GM12878 (cell line): ENCODE results near the gene GRAMD1B. TPM values are rescaled to one million over a fixed set of nuclear protein-coding genes. Genes with fewer than 3 reads are reported as not detected.
A peak's percentile ranks its signal among the peaks of the same experiment; 100 is the strongest.

Experiments
- BACH1 ChIP-seq: fragments of 450-650 bp; IDR thresholded peaks from 2 replicates; pipeline ENCODE4 v1.6.1; 2017; ENCODE audit warnings: mild to moderate bottlenecking, borderline replicate concordance
- BCL11A ChIP-seq: IDR thresholded peaks from 2 replicates; pipeline ENCODE4 v1.6.1; 2011; ENCODE audit warnings: low read depth, low read length
- BHLHE40 ChIP-seq, 2 experiments: fragments of 450-650 bp in 1 of 2; IDR thresholded peaks; 2 replicates each; pipeline ENCODE4 v1.6.1; 2011 to 2017; ENCODE audit warnings: low read depth in 2 of 2, borderline replicate concordance in 1 of 2, improper control_type of control experiment in 1 of 2, low read length in 1 of 2, mild to moderate bottlenecking in 1 of 2
- HDAC6 ChIP-seq: fragments of 200-600 bp; sonication (generic); IDR thresholded peaks from one replicate; pipeline ENCODE4 v1.8.0; 2017; ENCODE audit warnings: antibody characterized with exemption; ENCODE audit not compliant: unreplicated experiment
- IRF4 ChIP-seq: IDR thresholded peaks from 2 replicates; pipeline ENCODE4 v1.6.1; 2011; ENCODE audit warnings: low read depth, low read length
- MYC ChIP-seq: IDR thresholded peaks from 2 replicates; pipeline ENCODE4 v1.6.1; 2011; ENCODE audit warnings: mild to moderate bottlenecking, low read length, moderate library complexity, inconsistent platforms; ENCODE audit not compliant: insufficient read depth, insufficient replicate concordance, insufficient read length, severe bottlenecking
- NFXL1 ChIP-seq: fragments of 450-650 bp; IDR thresholded peaks from 2 replicates; pipeline ENCODE4 v1.6.1; 2017; ENCODE audit warnings: antibody characterized with exemption, mild to moderate bottlenecking, borderline replicate concordance
- NFYB ChIP-seq: IDR thresholded peaks from 2 replicates; pipeline ENCODE4 v1.6.1; 2011; ENCODE audit warnings: low read depth, mild to moderate bottlenecking, low read length, improper control_type of control experiment, moderate library complexity; ENCODE audit not compliant: insufficient read depth
- POLR2AphosphoS2 ChIP-seq: IDR thresholded peaks from 2 replicates; pipeline ENCODE4 v1.6.1; 2011; ENCODE audit warnings: low read depth, mild to moderate bottlenecking, low read length, improper control_type of control experiment, moderate library complexity
- POLR2AphosphoS5 ChIP-seq: IDR thresholded peaks from 2 replicates; pipeline ENCODE4 v1.6.1; 2011; ENCODE audit warnings: mild to moderate bottlenecking, low read length, inconsistent platforms
- SMC3 ChIP-seq: IDR thresholded peaks from 2 replicates; pipeline ENCODE4 v1.6.1; 2011; ENCODE audit warnings: low read length, improper control_type of control experiment, borderline replicate concordance
- SRF ChIP-seq, 2 experiments: IDR thresholded peaks; 2 replicates each; pipeline ENCODE4 v1.6.1; 2011; ENCODE audit warnings: low read depth in 2 of 2, low read length in 2 of 2, mild to moderate bottlenecking in 1 of 2, moderate library complexity in 1 of 2
- SUZ12 ChIP-seq: fragments of 200-600 bp; sonication (generic); IDR thresholded peaks from one replicate; pipeline ENCODE4 v1.6.1; 2018; ENCODE audit warnings: antibody characterized with exemption, mild to moderate bottlenecking; ENCODE audit not compliant: unreplicated experiment
- polyA plus RNA-seq, 11 experiments: library from polyadenylated mRNA; depleted of rRNA in 4 of 11; unstranded in 6 of 11; stranded (reverse) in 5 of 11; fragments of >200 nt; fragmentation: Nextera tagmentation in 4 of 11; fragmentation: Illumina TruSeq in 1 of 11; extraction: Ambion mirVana in 4 of 11; extraction: Trizol in 1 of 11; gene quantifications; 1 replicate in 1 of 11; 2 replicates in 10 of 11; pipeline versions ENCODE4 v1.2.1 to v1.2.3, GENCODE V29; 2011 to 2016; ENCODE audit warnings: inconsistent platforms in 2 of 11, missing spikeins in 2 of 11, low read depth in 1 of 11
- total RNA-seq, 4 experiments: library from RNA; depleted of rRNA in 3 of 4; stranded (reverse); fragments of >200 nt in 3 of 4; fragmentation: Illumina TruSeq in 1 of 4; extraction: Trizol in 1 of 4; gene quantifications; 2 replicates each; pipeline versions ENCODE4 v1.2.1 to v1.2.3, GENCODE V29; 2013 to 2021
- TF ChIP-seq, protein P1 (sequence below): fragments of 450-650 bp; IDR thresholded peaks from 2 replicates; pipeline ENCODE4 v1.6.1; 2017; ENCODE audit warnings: mild to moderate bottlenecking, moderate library complexity
- TF ChIP-seq, protein P2 (sequence below): fragments of 450-650 bp; IDR thresholded peaks from 2 replicates; pipeline ENCODE4 v1.6.1; 2018; ENCODE audit warnings: mild to moderate bottlenecking, low read depth, moderate library complexity; ENCODE audit not compliant: partially characterized antibody
- TF ChIP-seq, protein P3 (sequence below): fragments of 450-650 bp; formaldehyde crosslinking; IDR thresholded peaks from 2 replicates; pipeline ENCODE4 v1.4.0; 2022; ENCODE audit warnings: mild to moderate bottlenecking, moderate library complexity
- TF ChIP-seq, protein P4 (sequence below): fragments of 450-650 bp; IDR thresholded peaks from 2 replicates; pipeline ENCODE4 v1.6.1; 2016; ENCODE audit warnings: mild to moderate bottlenecking

The GRAMD1B gene
- total and polyA plus RNA-seq, 10 of the 15 experiments (the other 5 are each of a cell fraction or from before 2014, with no cell fraction given), result 1.9 to 49.1 (median 26.9) TPM

DNA sequence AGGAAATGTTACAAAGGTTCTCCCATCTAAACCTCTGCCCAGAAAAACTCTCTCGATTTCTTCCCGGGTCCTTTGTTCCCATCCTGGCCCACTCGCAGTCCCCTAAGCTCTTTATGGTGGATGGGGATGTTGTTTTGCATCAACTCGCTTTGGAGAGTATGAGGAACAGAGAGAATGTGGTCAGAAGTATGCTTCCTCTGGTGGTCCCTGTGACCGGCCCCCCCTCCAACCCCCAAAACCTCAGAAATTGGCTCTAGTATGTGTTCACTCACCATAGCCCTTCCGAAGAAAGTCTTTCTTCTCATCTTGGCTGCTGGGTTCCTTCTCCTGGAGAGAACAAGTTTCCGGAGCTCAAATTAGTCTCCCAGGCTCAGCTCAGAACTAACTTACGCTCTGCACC is 54.4 kb downstream of the GRAMD1B start (continued):
- no peak for TF ChIP-seq NFYB
- no peak for TF ChIP-seq NFXL1
- TF ChIP-seq IRF4, result no peak; the same call in 1 of the 2 replicates
- no peak for TF ChIP-seq BHLHE40 (IDR thresholded peaks at IDR 0.05; ENCODE audit: borderline replicate concordance in 1 of 2, low read depth in 2 of 2, low read length in 1 of 2)
- TF ChIP-seq, protein P1, sequence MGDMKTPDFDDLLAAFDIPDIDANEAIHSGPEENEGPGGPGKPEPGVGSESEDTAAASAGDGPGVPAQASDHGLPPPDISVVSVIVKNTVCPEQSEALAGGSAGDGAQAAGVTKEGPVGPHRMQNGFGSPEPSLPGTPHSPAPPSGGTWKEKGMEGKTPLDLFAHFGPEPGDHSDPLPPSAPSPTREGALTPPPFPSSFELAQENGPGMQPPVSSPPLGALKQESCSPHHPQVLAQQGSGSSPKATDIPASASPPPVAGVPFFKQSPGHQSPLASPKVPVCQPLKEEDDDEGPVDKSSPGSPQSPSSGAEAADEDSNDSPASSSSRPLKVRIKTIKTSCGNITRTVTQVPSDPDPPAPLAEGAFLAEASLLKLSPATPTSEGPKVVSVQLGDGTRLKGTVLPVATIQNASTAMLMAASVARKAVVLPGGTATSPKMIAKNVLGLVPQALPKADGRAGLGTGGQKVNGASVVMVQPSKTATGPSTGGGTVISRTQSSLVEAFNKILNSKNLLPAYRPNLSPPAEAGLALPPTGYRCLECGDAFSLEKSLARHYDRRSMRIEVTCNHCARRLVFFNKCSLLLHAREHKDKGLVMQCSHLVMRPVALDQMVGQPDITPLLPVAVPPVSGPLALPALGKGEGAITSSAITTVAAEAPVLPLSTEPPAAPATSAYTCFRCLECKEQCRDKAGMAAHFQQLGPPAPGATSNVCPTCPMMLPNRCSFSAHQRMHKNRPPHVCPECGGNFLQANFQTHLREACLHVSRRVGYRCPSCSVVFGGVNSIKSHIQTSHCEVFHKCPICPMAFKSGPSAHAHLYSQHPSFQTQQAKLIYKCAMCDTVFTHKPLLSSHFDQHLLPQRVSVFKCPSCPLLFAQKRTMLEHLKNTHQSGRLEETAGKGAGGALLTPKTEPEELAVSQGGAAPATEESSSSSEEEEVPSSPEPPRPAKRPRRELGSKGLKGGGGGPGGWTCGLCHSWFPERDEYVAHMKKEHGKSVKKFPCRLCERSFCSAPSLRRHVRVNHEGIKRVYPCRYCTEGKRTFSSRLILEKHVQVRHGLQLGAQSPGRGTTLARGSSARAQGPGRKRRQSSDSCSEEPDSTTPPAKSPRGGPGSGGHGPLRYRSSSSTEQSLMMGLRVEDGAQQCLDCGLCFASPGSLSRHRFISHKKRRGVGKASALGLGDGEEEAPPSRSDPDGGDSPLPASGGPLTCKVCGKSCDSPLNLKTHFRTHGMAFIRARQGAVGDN, result no peak
- no peak for TF ChIP-seq BACH1
- TF ChIP-seq, protein P2, sequence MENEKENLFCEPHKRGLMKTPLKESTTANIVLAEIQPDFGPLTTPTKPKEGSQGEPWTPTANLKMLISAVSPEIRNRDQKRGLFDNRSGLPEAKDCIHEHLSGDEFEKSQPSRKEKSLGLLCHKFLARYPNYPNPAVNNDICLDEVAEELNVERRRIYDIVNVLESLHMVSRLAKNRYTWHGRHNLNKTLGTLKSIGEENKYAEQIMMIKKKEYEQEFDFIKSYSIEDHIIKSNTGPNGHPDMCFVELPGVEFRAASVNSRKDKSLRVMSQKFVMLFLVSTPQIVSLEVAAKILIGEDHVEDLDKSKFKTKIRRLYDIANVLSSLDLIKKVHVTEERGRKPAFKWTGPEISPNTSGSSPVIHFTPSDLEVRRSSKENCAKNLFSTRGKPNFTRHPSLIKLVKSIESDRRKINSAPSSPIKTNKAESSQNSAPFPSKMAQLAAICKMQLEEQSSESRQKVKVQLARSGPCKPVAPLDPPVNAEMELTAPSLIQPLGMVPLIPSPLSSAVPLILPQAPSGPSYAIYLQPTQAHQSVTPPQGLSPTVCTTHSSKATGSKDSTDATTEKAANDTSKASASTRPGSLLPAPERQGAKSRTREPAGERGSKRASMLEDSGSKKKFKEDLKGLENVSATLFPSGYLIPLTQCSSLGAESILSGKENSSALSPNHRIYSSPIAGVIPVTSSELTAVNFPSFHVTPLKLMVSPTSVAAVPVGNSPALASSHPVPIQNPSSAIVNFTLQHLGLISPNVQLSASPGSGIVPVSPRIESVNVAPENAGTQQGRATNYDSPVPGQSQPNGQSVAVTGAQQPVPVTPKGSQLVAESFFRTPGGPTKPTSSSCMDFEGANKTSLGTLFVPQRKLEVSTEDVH, result no peak
- no peak for TF ChIP-seq SRF (IDR thresholded peaks at IDR 0.05; ENCODE audit: low read depth in 2 of 2, low read length in 2 of 2)
- TF ChIP-seq POLR2AphosphoS2, result no peak
- TF ChIP-seq, protein P3, sequence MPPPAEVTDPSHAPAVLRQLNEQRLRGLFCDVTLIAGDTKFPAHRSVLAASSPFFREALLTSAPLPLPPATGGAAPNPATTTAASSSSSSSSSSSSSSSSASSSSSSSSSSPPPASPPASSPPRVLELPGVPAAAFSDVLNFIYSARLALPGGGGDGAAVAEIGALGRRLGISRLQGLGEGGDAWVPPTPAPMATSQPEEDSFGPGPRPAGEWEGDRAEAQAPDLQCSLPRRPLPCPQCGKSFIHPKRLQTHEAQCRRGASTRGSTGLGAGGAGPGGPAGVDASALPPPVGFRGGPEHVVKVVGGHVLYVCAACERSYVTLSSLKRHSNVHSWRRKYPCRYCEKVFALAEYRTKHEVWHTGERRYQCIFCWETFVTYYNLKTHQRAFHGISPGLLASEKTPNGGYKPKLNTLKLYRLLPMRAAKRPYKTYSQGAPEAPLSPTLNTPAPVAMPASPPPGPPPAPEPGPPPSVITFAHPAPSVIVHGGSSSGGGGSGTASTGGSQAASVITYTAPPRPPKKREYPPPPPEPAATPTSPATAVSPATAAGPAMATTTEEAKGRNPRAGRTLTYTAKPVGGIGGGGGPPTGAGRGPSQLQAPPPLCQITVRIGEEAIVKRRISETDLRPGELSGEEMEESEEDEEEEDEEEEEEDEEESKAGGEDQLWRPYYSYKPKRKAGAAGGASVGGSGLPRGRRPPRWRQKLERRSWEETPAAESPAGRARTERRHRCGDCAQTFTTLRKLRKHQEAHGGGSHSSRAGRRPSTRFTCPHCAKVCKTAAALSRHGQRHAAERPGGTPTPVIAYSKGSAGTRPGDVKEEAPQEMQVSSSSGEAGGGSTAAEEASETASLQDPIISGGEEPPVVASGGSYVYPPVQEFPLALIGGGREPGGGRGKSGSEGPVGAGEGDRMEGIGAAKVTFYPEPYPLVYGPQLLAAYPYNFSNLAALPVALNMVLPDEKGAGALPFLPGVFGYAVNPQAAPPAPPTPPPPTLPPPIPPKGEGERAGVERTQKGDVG (CRISPR knock-in tag), result no peak
- TF ChIP-seq BCL11A, result peak; percentile 83
- TF ChIP-seq, protein P4, sequence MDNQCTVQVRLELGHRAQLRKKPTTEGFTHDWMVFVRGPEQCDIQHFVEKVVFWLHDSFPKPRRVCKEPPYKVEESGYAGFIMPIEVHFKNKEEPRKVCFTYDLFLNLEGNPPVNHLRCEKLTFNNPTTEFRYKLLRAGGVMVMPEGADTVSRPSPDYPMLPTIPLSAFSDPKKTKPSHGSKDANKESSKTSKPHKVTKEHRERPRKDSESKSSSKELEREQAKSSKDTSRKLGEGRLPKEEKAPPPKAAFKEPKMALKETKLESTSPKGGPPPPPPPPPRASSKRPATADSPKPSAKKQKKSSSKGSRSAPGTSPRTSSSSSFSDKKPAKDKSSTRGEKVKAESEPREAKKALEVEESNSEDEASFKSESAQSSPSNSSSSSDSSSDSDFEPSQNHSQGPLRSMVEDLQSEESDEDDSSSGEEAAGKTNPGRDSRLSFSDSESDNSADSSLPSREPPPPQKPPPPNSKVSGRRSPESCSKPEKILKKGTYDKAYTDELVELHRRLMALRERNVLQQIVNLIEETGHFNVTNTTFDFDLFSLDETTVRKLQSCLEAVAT, result no peak
- no peak for TF ChIP-seq HDAC6
- no peak for TF ChIP-seq POLR2AphosphoS5
- no peak for TF ChIP-seq SMC3
- no peak for TF ChIP-seq MYC
- TF ChIP-seq SUZ12, result no peak
